Measurements from ENCODE around the gene PTPRK. TPM values are rescaled to one million over a fixed set of nuclear protein-coding genes. Genes with fewer than 3 reads are reported as not detected.
A peak's percentile ranks its signal among the peaks of the same experiment; 100 is the strongest.

Gene PTPRK
- total and polyA plus RNA-seq, 9 of the 15 experiments (the other 6 are each of a cell fraction or from before 2014, with no cell fraction given) = 0.04 to 0.51 TPM; not detected in 7

DNA sequence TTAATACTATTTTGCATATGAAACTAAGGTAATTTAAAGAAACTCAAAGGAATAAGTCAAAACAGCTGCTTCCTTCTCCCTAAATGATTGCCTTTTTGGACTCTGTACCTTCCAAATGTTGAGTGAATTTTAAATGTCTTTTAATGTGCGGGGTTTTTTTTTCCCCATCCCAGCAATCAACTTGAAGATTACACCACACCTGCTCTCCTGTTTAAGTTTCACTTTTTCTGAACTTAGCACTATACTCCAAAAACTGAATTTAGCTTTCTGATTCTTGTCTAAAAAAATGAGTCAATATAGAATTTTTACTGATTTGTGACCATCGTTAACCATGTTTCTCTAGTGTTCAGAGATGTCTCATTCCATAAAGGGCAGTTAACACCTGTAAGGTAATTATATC, 398.8 kb downstream of the PTPRK start:
- no peaks in the 10 kb centered on the region for H3K9me1 ChIP-seq (ENCODE audit: control insufficient read depth, insufficient read depth, low read length)
- H3K27ac ChIP-seq (ENCODE audit: extremely low read depth, low read depth, low read length) = no peak overlapping the region
- WGBS (ENCODE audit: insufficient coverage, low coverage, missing lambda C conversion rate) = 5% methylated on average over 2 of the region's 2 CpGs
- no TSS peak for BruUV-seq (replicated peaks)
- no peaks in the 10 kb centered on the region for H3K36me3 ChIP-seq (ENCODE audit: control insufficient read depth, insufficient read depth, low read length)
- no peaks in the 10 kb centered on the region for H4K20me1 ChIP-seq (replicated peaks; ENCODE audit: control insufficient read depth, insufficient read depth, low read length)
- no peak for TF ChIP-seq ZKSCAN8 (CRISPR knock-in tag; IDR thresholded peaks at IDR 0.05)
- H3K79me2 ChIP-seq (ENCODE audit: control insufficient read depth, insufficient read depth, low read length) = no peaks in the 10 kb centered on the region
- H3K9me3 ChIP-seq (replicated peaks; ENCODE audit: control insufficient read depth, insufficient read depth, low read depth, low read length) = no peaks in the 10 kb centered on the region
- ATAC-seq = no peak
- H3K9ac ChIP-seq (ENCODE audit: insufficient read depth in 1 of 2, low read depth in 2 of 2, low read length in 2 of 2) = no peak overlapping the region
- intact Hi-C loops (cut with micrococcal nuclease) (no loop called here), in situ Hi-C loops (cut with MboI) (no loop called here)
- H2AFZ ChIP-seq (ENCODE audit: low read depth, low read length) = no peak overlapping the region
- FAIRE-seq = no peak
- ChIA-PET CTCF (ENCODE audit: low intra/inter-chr PET ratio) (no interaction called here), POLR2A (no interaction called here)
- H3K4me3 ChIP-seq = no peak overlapping the region
- H3K4me2 ChIP-seq (ENCODE audit: insufficient read depth, low read length) = no peak overlapping the region
- no peaks in the 10 kb centered on the region for H3K4me1 ChIP-seq (replicated peaks in 1 of 2; ENCODE audit: control insufficient read depth in 2 of 2, insufficient read depth in 2 of 2, low read length in 2 of 2)
- no peak for DNase-seq (ENCODE audit: extremely low read depth in 1 of 4, low spot score in 3 of 4)
- no peaks in the 10 kb centered on the region for H3K27me3 ChIP-seq (ENCODE audit: control insufficient read depth in 2 of 2, insufficient read depth in 2 of 2, low read length in 2 of 2)

DNA sequence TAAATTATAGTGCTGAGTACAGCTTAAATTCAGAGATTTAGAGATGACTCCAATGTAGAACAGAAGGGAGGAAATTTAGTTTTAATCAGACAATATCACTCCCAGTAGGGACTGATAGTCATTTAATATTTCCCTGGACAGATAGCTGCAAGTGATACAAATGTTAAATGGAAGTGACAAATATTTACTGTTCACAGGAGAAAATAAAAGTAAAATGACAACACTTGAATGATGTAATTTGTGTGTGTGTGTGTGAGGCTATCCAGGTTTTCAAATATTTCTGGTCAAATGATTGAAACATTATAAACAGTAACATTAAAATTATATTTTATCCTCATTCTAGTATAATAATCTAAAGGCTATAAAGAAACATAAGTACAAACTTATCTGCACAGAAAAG, 399.2 kb downstream of the PTPRK start:
- Histone ChIP-seq H3K9me3 (replicated peaks; ENCODE audit: control insufficient read depth, insufficient read depth, low read depth, low read length) (no peaks in the 10 kb centered on the region), H3K9ac (ENCODE audit: insufficient read depth in 1 of 2, low read depth in 2 of 2, low read length in 2 of 2) (no peak overlapping the region), H3K4me3 (no peak overlapping the region), H3K27ac (ENCODE audit: extremely low read depth, low read depth, low read length) (no peak overlapping the region), H3K36me3 (ENCODE audit: control insufficient read depth, insufficient read depth, low read length) (no peaks in the 10 kb centered on the region), H4K20me1 (replicated peaks; ENCODE audit: control insufficient read depth, insufficient read depth, low read length) (no peaks in the 10 kb centered on the region), H3K4me2 (ENCODE audit: insufficient read depth, low read length) (no peak overlapping the region), H3K4me1 (replicated peaks in 1 of 2; ENCODE audit: control insufficient read depth in 2 of 2, insufficient read depth in 2 of 2, low read length in 2 of 2) (no peaks in the 10 kb centered on the region), H2AFZ (ENCODE audit: low read depth, low read length) (no peak overlapping the region), H3K9me1 (ENCODE audit: control insufficient read depth, insufficient read depth, low read length) (no peaks in the 10 kb centered on the region), H3K79me2 (ENCODE audit: control insufficient read depth, insufficient read depth, low read length) (no peaks in the 10 kb centered on the region), H3K27me3 (ENCODE audit: control insufficient read depth in 2 of 2, insufficient read depth in 2 of 2, low read length in 2 of 2) (no peaks in the 10 kb centered on the region)
- TF ChIP-seq, protein P1, sequence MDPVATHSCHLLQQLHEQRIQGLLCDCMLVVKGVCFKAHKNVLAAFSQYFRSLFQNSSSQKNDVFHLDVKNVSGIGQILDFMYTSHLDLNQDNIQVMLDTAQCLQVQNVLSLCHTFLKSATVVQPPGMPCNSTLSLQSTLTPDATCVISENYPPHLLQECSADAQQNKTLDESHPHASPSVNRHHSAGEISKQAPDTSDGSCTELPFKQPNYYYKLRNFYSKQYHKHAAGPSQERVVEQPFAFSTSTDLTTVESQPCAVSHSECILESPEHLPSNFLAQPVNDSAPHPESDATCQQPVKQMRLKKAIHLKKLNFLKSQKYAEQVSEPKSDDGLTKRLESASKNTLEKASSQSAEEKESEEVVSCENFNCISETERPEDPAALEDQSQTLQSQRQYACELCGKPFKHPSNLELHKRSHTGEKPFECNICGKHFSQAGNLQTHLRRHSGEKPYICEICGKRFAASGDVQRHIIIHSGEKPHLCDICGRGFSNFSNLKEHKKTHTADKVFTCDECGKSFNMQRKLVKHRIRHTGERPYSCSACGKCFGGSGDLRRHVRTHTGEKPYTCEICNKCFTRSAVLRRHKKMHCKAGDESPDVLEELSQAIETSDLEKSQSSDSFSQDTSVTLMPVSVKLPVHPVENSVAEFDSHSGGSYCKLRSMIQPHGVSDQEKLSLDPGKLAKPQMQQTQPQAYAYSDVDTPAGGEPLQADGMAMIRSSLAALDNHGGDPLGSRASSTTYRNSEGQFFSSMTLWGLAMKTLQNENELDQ (CRISPR knock-in tag; IDR thresholded peaks at IDR 0.05; ENCODE audit: borderline replicate concordance) = no peak
- TF ChIP-seq ZNF316 (IDR thresholded peaks at IDR 0.05) = peak; percentile 8; the same call in 1 of the 2 replicates
- BruUV-seq (replicated peaks) = no TSS peak
- ChIA-PET CTCF (ENCODE audit: low intra/inter-chr PET ratio) (no interaction called here), POLR2A (no interaction called here)
- FAIRE-seq = no peak
- no peak for ATAC-seq
- no peak for DNase-seq (ENCODE audit: extremely low read depth in 1 of 4, low spot score in 3 of 4)
- in situ Hi-C loops (cut with MboI) (no loop called here), intact Hi-C loops (cut with micrococcal nuclease) (no loop called here)

Data from K562 (cell line).